SK-N-MC (cell line): ENCODE data around the gene SEMA3A.

Source experiments
- DNase-seq: peaks from one replicate; pipeline ENCODE4 v3.0.0-alpha.2; 2011; ENCODE audit warnings: low read depth, low spot score
- H3K27ac ChIP-seq: fragments of 200-600 bp; sonication (generic); 2 replicates; pipeline ENCODE4 v1.5.1; 2016; ENCODE audit warnings: mixed run types
- H3K36me3 ChIP-seq: fragments of 200-600 bp; sonication (generic); 2 replicates; pipeline ENCODE4 v1.6.1; 2017; ENCODE audit warnings: antibody characterized with exemption, low read length, mixed read lengths; ENCODE audit not compliant: insufficient read depth
- H3K4me3 ChIP-seq: fragments of 200-600 bp; sonication (generic); 2 replicates; pipeline ENCODE4 v1.5.1; 2016
- H3K9ac ChIP-seq: fragments of 200-600 bp; sonication (generic); 2 replicates; pipeline ENCODE4 v1.8.0; 2017; ENCODE audit warnings: mixed run types, mixed read lengths; ENCODE audit not compliant: insufficient read length
- H3K9me3 ChIP-seq: fragments of 200-600 bp; sonication (generic); 2 replicates; pipeline ENCODE4 v1.6.1; 2017; ENCODE audit warnings: low read depth, mild to moderate bottlenecking, antibody characterized with exemption, low read length, moderate library complexity, mixed read lengths
- EZH2 ChIP-seq: fragments of 200-600 bp; sonication (generic); IDR thresholded peaks from one replicate; pipeline ENCODE4 v1.6.1; 2017; ENCODE audit warnings: antibody characterized with exemption
- FOXP2 ChIP-seq: optimal IDR thresholded peaks from 2 replicates; pipeline ENCODE3; 2011; ENCODE audit warnings: mild to moderate bottlenecking, moderate library complexity; ENCODE audit not compliant: insufficient read depth; ENCODE audit errors: extremely low read length, control extremely low read depth
- POLR2AphosphoS5 ChIP-seq: IDR thresholded peaks from 2 replicates; pipeline ENCODE4 v1.6.1; 2012; ENCODE audit warnings: mild to moderate bottlenecking, low read depth, low read length, borderline replicate concordance

SEMA3A gene

DNA sequence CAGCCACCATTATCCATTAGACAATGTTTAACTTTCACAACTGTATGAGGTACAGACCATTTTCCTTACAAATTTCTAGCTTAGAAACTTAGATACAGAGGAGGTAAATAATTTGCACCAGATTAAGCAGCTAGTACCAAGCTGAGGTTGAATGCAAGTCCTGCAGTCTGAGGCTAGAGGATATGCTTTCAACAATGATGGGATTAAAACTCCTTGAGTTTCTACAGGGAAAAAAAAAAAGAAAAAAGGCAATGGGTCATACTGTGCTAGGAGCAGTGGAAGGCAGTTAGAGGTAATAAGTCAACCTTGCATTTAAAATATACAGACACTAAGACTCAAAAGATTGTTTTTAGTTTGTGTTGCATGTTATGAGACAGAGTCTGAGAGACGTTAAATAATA, 86.5 kb downstream of the SEMA3A start:
- no peak overlapping the region for H3K27ac ChIP-seq
- no peak overlapping the region for H3K4me3 ChIP-seq
- TF ChIP-seq POLR2AphosphoS5 (no peak), EZH2 (no peak), FOXP2 (no peak)
- H3K9me3 ChIP-seq = no peaks in the 10 kb centered on the region
- no peak overlapping the region for H3K9ac ChIP-seq
- H3K36me3 ChIP-seq = no peaks in the 10 kb centered on the region
- no peak for DNase-seq

DNA sequence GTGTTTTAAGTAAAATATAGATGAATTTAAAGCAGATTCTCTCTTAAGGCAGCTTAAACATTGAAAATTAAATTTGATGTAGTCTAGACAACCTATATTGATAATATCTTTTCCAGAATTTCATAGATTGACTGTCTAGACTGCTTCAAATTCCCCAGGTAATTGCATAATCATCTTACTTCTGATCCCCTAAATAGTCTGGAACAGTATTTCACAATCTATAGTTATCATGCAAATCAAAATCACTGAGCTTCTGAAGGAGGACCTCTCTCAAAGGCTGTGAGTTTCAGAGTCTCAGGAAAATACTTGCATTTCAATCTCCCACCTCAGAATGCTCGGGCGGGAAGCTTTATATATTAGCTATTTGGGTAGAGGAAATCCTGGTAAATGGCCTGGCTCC, 87.3 kb downstream of the SEMA3A start:
- H3K27ac ChIP-seq = no peak overlapping the region
- H3K4me3 ChIP-seq = no peak overlapping the region
- TF ChIP-seq FOXP2 = no peak
- TF ChIP-seq POLR2AphosphoS5 = no peak
- no peak for TF ChIP-seq EZH2
- no peaks in the 10 kb centered on the region for H3K36me3 ChIP-seq
- no peaks in the 10 kb centered on the region for H3K9me3 ChIP-seq
- DNase-seq = no peak
- no peak overlapping the region for H3K9ac ChIP-seq

DNA sequence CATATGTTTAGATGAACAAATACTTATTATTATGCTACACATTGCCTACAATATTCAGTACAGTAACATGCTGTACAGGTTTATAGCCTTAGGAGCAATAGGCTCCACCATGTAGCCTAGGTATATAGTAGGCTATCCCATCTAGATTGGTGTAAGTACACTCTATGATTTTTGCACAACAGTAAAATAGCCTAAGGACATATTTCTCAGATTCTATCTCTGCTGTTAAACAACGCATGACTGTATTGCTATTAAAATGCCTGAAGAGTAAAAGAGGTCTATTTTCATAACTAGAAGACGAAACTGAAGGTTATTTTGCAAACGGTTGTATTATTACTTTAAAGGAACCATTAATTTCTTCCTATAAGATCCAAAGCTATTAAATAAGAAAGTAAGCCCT, 88.3 kb downstream of the SEMA3A start:
- Histone ChIP-seq H3K4me3 (0 out of 2 replicates have a peak overlapping the region, but pooled peaks have one; percentile 8), H3K36me3 (no peaks in the 10 kb centered on the region), H3K27ac (no peak overlapping the region), H3K9me3 (no peaks in the 10 kb centered on the region), H3K9ac (no peak overlapping the region)
- no peak for TF ChIP-seq POLR2AphosphoS5
- no peak for TF ChIP-seq FOXP2
- TF ChIP-seq EZH2 = no peak
- DNase-seq = no peak

DNA sequence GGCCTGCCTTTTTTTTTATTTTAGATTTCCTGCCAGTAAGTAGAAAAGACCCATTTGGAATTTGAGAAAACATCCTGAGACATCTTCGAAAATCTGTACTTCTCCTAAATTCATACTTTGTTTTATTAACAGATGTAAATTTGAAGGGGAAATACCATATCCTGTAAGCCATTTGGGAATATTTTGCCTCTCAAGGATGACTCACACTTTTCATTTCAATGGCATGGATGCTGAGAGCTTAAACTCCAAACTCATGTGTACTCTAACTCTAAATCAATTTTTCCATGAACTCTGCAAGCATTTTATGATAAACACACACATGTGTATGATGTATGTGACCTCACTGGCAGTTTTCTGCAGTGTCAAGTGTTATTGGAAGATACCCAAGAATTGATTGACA, 89.0 kb downstream of the SEMA3A start:
- no peak overlapping the region for H3K27ac ChIP-seq
- H3K9ac ChIP-seq = no peak overlapping the region
- TF ChIP-seq EZH2 (no peak), FOXP2 (no peak), POLR2AphosphoS5 (no peak)
- no peaks in the 10 kb centered on the region for H3K9me3 ChIP-seq
- no peaks in the 10 kb centered on the region for H3K36me3 ChIP-seq
- no peak for DNase-seq
- no peak overlapping the region for H3K4me3 ChIP-seq

DNA sequence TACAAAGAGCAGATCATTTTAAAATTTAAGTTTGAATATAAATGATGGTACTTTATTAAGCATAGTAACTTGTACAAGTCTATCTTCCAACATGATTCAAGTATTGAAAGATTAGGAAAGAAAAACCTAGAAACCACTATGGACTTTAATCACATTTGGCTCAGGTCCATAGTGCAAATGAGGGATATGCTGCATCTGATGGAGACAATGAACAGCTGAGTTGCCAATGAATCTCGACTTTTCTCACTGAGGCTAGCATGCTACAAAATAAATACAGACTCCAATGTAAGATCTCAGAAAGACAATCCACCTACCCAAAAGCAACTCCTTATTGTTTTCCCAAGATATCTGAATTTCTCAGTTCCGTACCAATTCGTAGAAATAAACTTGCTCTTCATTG, 89.8 kb downstream of the SEMA3A start:
- Histone ChIP-seq H3K36me3 (no peaks in the 10 kb centered on the region), H3K9me3 (no peaks in the 10 kb centered on the region), H3K9ac (no peak overlapping the region), H3K4me3 (no peak overlapping the region), H3K27ac (no peak overlapping the region)
- no peak for DNase-seq
- TF ChIP-seq POLR2AphosphoS5 = no peak
- TF ChIP-seq EZH2 = no peak
- no peak for TF ChIP-seq FOXP2

DNA sequence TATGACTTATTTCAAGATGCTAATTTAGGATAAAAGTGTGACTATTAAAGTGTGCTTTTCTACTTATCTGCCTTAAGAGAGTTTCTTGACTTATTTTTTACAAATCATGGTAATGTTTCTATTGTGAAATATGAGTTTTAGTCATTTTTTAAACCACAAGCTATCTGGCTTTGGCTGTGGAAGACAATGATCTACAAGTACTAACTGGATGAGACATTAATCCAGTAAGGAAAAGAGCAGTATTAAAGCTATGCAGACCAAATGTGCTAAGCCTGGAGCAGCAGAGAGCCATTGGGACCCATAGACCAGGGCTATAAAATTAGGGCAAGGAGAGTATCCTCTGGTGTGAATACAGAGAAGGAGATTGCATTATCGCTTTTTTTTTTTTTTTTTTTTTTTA, 92.4 kb downstream of the SEMA3A start:
- Histone ChIP-seq H3K9me3 (no peaks in the 10 kb centered on the region), H3K9ac (no peak overlapping the region), H3K36me3 (no peaks in the 10 kb centered on the region), H3K27ac (no peak overlapping the region), H3K4me3 (no peak overlapping the region)
- TF ChIP-seq POLR2AphosphoS5 (no peak), EZH2 (no peak), FOXP2 (no peak)
- no peak for DNase-seq

DNA sequence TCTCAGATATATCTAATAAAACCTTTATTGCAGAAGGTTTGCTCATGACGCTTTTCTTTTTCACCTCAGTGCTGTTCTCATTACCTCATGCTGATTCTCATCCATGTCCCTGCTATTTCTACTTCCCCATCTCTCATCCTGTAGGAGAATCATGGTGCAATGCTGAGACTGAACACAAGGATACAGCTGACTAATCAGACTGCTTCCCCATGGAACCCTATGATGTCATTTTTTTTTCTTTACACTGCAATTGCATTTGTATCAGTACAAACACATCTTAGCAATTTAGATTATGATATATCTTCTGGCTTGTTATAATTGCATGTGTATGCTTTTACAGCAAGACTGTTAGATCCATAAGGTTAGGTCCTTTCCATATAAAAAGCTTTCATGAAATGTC, 93.7 kb downstream of the SEMA3A start:
- Histone ChIP-seq H3K9me3 (no peaks in the 10 kb centered on the region), H3K4me3 (no peak overlapping the region), H3K27ac (no peak overlapping the region), H3K36me3 (no peaks in the 10 kb centered on the region), H3K9ac (no peak overlapping the region)
- no peak for TF ChIP-seq FOXP2
- no peak for TF ChIP-seq EZH2
- no peak for TF ChIP-seq POLR2AphosphoS5
- DNase-seq = no peak

DNA sequence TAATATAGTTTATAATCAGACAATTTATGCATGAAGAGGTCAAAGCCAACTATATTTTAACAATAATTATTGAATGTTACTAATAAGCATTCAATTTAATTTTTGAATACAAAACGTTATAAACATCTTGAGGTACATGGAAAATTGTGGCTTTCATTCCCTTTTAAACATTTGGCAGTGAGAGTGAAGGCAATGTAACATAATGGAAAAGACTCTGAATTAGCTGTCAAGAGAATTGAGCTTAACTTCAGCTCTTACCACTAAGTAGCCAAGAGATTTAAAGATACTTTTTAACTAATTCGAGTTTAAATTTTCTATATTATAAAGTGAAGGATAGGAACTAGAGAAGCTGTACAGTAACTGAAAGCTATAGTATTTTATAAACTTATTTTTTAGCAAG, 98.6 kb downstream of the SEMA3A start:
- no peak overlapping the region for H3K9ac ChIP-seq
- no peak overlapping the region for H3K27ac ChIP-seq
- no peaks in the 10 kb centered on the region for H3K9me3 ChIP-seq
- no peak overlapping the region for H3K4me3 ChIP-seq
- DNase-seq = no peak
- TF ChIP-seq FOXP2 = no peak
- no peaks in the 10 kb centered on the region for H3K36me3 ChIP-seq

DNA sequence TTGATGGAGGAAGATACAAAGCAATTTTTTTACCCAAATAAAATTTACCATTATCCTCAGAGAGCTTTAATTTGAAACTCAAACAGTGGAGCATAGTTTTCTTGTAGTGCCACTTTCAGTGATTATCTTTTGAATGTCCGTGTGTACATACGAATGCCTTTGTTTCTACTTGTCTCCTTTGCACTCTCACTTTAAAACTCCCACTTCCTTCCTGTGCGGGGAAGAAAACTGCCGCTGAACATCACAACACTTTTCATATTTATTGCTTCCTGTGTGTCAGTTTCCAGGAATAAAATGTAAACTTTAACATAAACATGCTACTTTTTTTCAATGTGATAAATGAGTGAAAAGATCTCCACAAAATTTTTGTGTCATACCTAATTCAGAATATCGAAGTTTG, 102.4 kb downstream of the SEMA3A start:
- H3K4me3 ChIP-seq = peak overlapping the region; percentile 70
- H3K36me3 ChIP-seq = no peaks in the 10 kb centered on the region
- peak overlapping the region; percentile 52 for H3K9ac ChIP-seq
- peak; percentile 53 for DNase-seq
- no peaks in the 10 kb centered on the region for H3K9me3 ChIP-seq
- TF ChIP-seq FOXP2 (peak; percentile 84), EZH2 (no peak), POLR2AphosphoS5 (no peak; the same call in 1 of the 2 replicates)
- peak overlapping the region; percentile 77 for H3K27ac ChIP-seq
